GM21447 (cell line): ENCODE data around the gene NACC2.

Experiments
- ATAC-seq: cut with Tn5 transposase; IDR thresholded peaks from one replicate; pipeline ENCODE4 v1.9.1; 2021; ENCODE audit not compliant: unreplicated experiment

The NACC2 gene

GRCh38 chr9:135998410-135999071 lies 96.5 kb downstream of the NACC2 start:
- ATAC-seq: no peak

GRCh38 chr9:135998016-135998380 lies 97.1 kb downstream of the NACC2 start:
- no peak for ATAC-seq

GRCh38 chr9:135997090-135998015 lies 97.7 kb downstream of the NACC2 start:
- ATAC-seq: no peak

- ATAC-seq: no peak
Observed at GRCh38 chr9:135995816-135996215, 99.3 kb downstream of the NACC2 start.

- ATAC-seq: no peak
Observed at GRCh38 chr9:135994501-135995192, 100.4 kb downstream of the NACC2 start.

GRCh38 chr9:135993765-135994500 lies 101.2 kb downstream of the NACC2 start:
- ATAC-seq: no peak

GRCh38 chr9:135993409-135993742 lies 101.7 kb downstream of the NACC2 start:
- ATAC-seq: no peak

- ATAC-seq: no peak
Observed at GRCh38 chr9:135992486-135993408, 102.3 kb downstream of the NACC2 start.

- ATAC-seq: no peak
Observed at GRCh38 chr9:135991771-135992170, 103.3 kb downstream of the NACC2 start.

GRCh38 chr9:135990468-135991429 lies 104.3 kb downstream of the NACC2 start:
- no peak for ATAC-seq

GRCh38 chr9:135989722-135990467 lies 105.2 kb downstream of the NACC2 start:
- ATAC-seq: no peak

GRCh38 chr9:135989157-135989556 lies 105.9 kb downstream of the NACC2 start:
- no peak for ATAC-seq

- ATAC-seq: no peak
Observed at GRCh38 chr9:135988493-135988892, 106.6 kb downstream of the NACC2 start.

GRCh38 chr9:135987838-135988404 lies 107.2 kb downstream of the NACC2 start:
- ATAC-seq: no peak

- ATAC-seq: no peak
Observed at GRCh38 chr9:135986605-135987004, 108.5 kb downstream of the NACC2 start.

- no peak for ATAC-seq
Observed at GRCh38 chr9:135985889-135986288, 109.2 kb downstream of the NACC2 start.

GRCh38 chr9:135985459-135985774 lies 109.7 kb downstream of the NACC2 start:
- no peak for ATAC-seq

- ATAC-seq: no peak
Observed at GRCh38 chr9:135984072-135984710, 110.9 kb downstream of the NACC2 start.
